ENCODE data around the gene MAS1.
A peak's percentile ranks its signal among the peaks of the same experiment; 100 is the strongest.

The MAS1 gene

GRCh38 chr6:159894991-159895390, 4.2 kb downstream of the MAS1 start:
- no peak overlapping the region for H3K27ac Mint-ChIP-seq
- no peaks in the 10 kb centered on the region for H3K36me3 Mint-ChIP-seq (ENCODE audit: low read depth)
- H3K9me3 Mint-ChIP-seq = no peaks in the 10 kb centered on the region
- peaks cover 35% of the 10 kb centered on the region for H3K27me3 Mint-ChIP-seq (ENCODE audit: low read depth)
- H3K4me1 Mint-ChIP-seq (ENCODE audit: low read depth) = no peaks in the 10 kb centered on the region
- H3K4me3 Mint-ChIP-seq = no peak overlapping the region

GRCh38 chr6:159897603-159898002, 6.8 kb downstream of the MAS1 start:
- Mint-ChIP-seq H3K4me1 (ENCODE audit: low read depth) (no peaks in the 10 kb centered on the region), H3K9me3 (no peaks in the 10 kb centered on the region), H3K27ac (no peak overlapping the region), H3K36me3 (ENCODE audit: low read depth) (no peaks in the 10 kb centered on the region), H3K4me3 (no peak overlapping the region), H3K27me3 (ENCODE audit: low read depth) (peaks cover 15% of the 10 kb centered on the region)

GRCh38 chr6:159898519-159898918, 7.7 kb downstream of the MAS1 start:
- no peaks in the 10 kb centered on the region for H3K4me1 Mint-ChIP-seq (ENCODE audit: low read depth)
- no peak overlapping the region for H3K27ac Mint-ChIP-seq
- no peak overlapping the region for H3K4me3 Mint-ChIP-seq
- peaks cover 10% of the 10 kb centered on the region for H3K27me3 Mint-ChIP-seq (ENCODE audit: low read depth)
- no peaks in the 10 kb centered on the region for H3K36me3 Mint-ChIP-seq (ENCODE audit: low read depth)
- no peaks in the 10 kb centered on the region for H3K9me3 Mint-ChIP-seq

GRCh38 chr6:159899994-159900745, 9.4 kb downstream of the MAS1 start:
- Mint-ChIP-seq H3K36me3 (ENCODE audit: low read depth) (no peaks in the 10 kb centered on the region), H3K27me3 (ENCODE audit: low read depth) (no peaks in the 10 kb centered on the region), H3K4me3 (no peak overlapping the region)

GRCh38 chr6:159902620-159903019, 11.8 kb downstream of the MAS1 start:
- H3K4me1 Mint-ChIP-seq (ENCODE audit: low read depth) = no peaks in the 10 kb centered on the region
- no peaks in the 10 kb centered on the region for H3K27me3 Mint-ChIP-seq (ENCODE audit: low read depth)
- no peaks in the 10 kb centered on the region for H3K9me3 Mint-ChIP-seq
- H3K36me3 Mint-ChIP-seq (ENCODE audit: low read depth) = no peaks in the 10 kb centered on the region
- H3K27ac Mint-ChIP-seq = no peak overlapping the region
- H3K4me3 Mint-ChIP-seq = no peak overlapping the region

More at GRCh38 chr6:159899994-159900745, 9.4 kb downstream of the MAS1 start:
- Mint-ChIP-seq H3K9me3 (no peaks in the 10 kb centered on the region), H3K27ac (no peak overlapping the region), H3K4me1 (ENCODE audit: low read depth) (no peaks in the 10 kb centered on the region)

GRCh38 chr6:159904497-159904911, 13.7 kb downstream of the MAS1 start:
- H3K27ac Mint-ChIP-seq = no peak overlapping the region

GRCh38 chr6:159906400-159906799, 15.6 kb downstream of the MAS1 start:
- peaks cover 13% of the 10 kb centered on the region for H3K27me3 Mint-ChIP-seq (ENCODE audit: low read depth)
- H3K36me3 Mint-ChIP-seq (ENCODE audit: low read depth) = no peaks in the 10 kb centered on the region
- H3K9me3 Mint-ChIP-seq = peaks cover 5% of the 10 kb centered on the region
- no peak overlapping the region for H3K27ac Mint-ChIP-seq
- H3K4me3 Mint-ChIP-seq = no peak overlapping the region
- no peaks in the 10 kb centered on the region for H3K4me1 Mint-ChIP-seq (ENCODE audit: low read depth)

More at GRCh38 chr6:159904497-159904911, 13.7 kb downstream of the MAS1 start:
- Mint-ChIP-seq H3K27me3 (ENCODE audit: low read depth) (no peaks in the 10 kb centered on the region), H3K4me1 (ENCODE audit: low read depth) (no peaks in the 10 kb centered on the region), H3K36me3 (ENCODE audit: low read depth) (no peaks in the 10 kb centered on the region), H3K4me3 (no peak overlapping the region), H3K9me3 (no peaks in the 10 kb centered on the region)

GRCh38 chr6:159908535-159908934, 17.7 kb downstream of the MAS1 start:
- peaks cover 2% of the 10 kb centered on the region for H3K4me1 Mint-ChIP-seq (ENCODE audit: low read depth)
- H3K36me3 Mint-ChIP-seq (ENCODE audit: low read depth) = no peaks in the 10 kb centered on the region
- H3K27me3 Mint-ChIP-seq (ENCODE audit: low read depth) = peaks cover 18% of the 10 kb centered on the region
- no peak overlapping the region for H3K27ac Mint-ChIP-seq
- H3K4me3 Mint-ChIP-seq = no peak overlapping the region
- H3K9me3 Mint-ChIP-seq = peaks cover 5% of the 10 kb centered on the region

GRCh38 chr6:159908979-159909378, 18.2 kb downstream of the MAS1 start:
- Mint-ChIP-seq H3K27me3 (ENCODE audit: low read depth) (peaks cover 18% of the 10 kb centered on the region), H3K4me1 (ENCODE audit: low read depth) (peaks cover 2% of the 10 kb centered on the region), H3K9me3 (peaks cover 5% of the 10 kb centered on the region), H3K27ac (no peak overlapping the region), H3K4me3 (no peak overlapping the region), H3K36me3 (ENCODE audit: low read depth) (no peaks in the 10 kb centered on the region)

GRCh38 chr6:159910342-159910741, 19.6 kb downstream of the MAS1 start:
- Mint-ChIP-seq H3K27me3 (ENCODE audit: low read depth) (peaks cover 18% of the 10 kb centered on the region), H3K9me3 (peaks cover 5% of the 10 kb centered on the region), H3K27ac (no peak overlapping the region), H3K36me3 (ENCODE audit: low read depth) (no peaks in the 10 kb centered on the region), H3K4me1 (ENCODE audit: low read depth) (peaks cover 6% of the 10 kb centered on the region), H3K4me3 (no peak overlapping the region)

GRCh38 chr6:159913375-159913774, 22.6 kb downstream of the MAS1 start:
- H3K27me3 Mint-ChIP-seq (ENCODE audit: low read depth) = peaks cover 18% of the 10 kb centered on the region
- H3K4me3 Mint-ChIP-seq = no peak overlapping the region
- H3K27ac Mint-ChIP-seq = no peak overlapping the region
- H3K36me3 Mint-ChIP-seq (ENCODE audit: low read depth) = no peaks in the 10 kb centered on the region
- H3K4me1 Mint-ChIP-seq (ENCODE audit: low read depth) = peaks cover 6% of the 10 kb centered on the region
- peaks cover 5% of the 10 kb centered on the region for H3K9me3 Mint-ChIP-seq

GRCh38 chr6:159913862-159914564, 23.2 kb downstream of the MAS1 start:
- Mint-ChIP-seq H3K9me3 (peaks cover 5% of the 10 kb centered on the region), H3K4me1 (ENCODE audit: low read depth) (peaks cover 6% of the 10 kb centered on the region), H3K27me3 (ENCODE audit: low read depth) (peaks cover 18% of the 10 kb centered on the region), H3K36me3 (ENCODE audit: low read depth) (no peaks in the 10 kb centered on the region), H3K4me3 (peak overlapping the region; percentile 14), H3K27ac (no peak overlapping the region)

GRCh38 chr6:159914565-159914923, 23.8 kb downstream of the MAS1 start:
- Mint-ChIP-seq H3K27me3 (ENCODE audit: low read depth) (peaks cover 18% of the 10 kb centered on the region), H3K27ac (no peak overlapping the region), H3K9me3 (peaks cover 5% of the 10 kb centered on the region), H3K4me1 (ENCODE audit: low read depth) (peaks cover 6% of the 10 kb centered on the region), H3K4me3 (no peak overlapping the region), H3K36me3 (ENCODE audit: low read depth) (no peaks in the 10 kb centered on the region)

- Mint-ChIP-seq H3K9me3 (peaks cover 5% of the 10 kb centered on the region), H3K36me3 (ENCODE audit: low read depth) (no peaks in the 10 kb centered on the region), H3K4me3 (no peak overlapping the region), H3K4me1 (ENCODE audit: low read depth) (peaks cover 6% of the 10 kb centered on the region), H3K27ac (no peak overlapping the region), H3K27me3 (ENCODE audit: low read depth) (peaks cover 12% of the 10 kb centered on the region)
These were observed 24.6 kb downstream of the MAS1 start for GRCh38 chr6:159915397-159915796.

- H3K9me3 Mint-ChIP-seq = no peaks in the 10 kb centered on the region
- no peak overlapping the region for H3K27ac Mint-ChIP-seq
- H3K36me3 Mint-ChIP-seq (ENCODE audit: low read depth) = no peaks in the 10 kb centered on the region
- peaks cover 13% of the 10 kb centered on the region for H3K27me3 Mint-ChIP-seq (ENCODE audit: low read depth)
- no peak overlapping the region for H3K4me3 Mint-ChIP-seq
- H3K4me1 Mint-ChIP-seq (ENCODE audit: low read depth) = peaks cover 6% of the 10 kb centered on the region
These were observed 25.4 kb downstream of the MAS1 start for GRCh38 chr6:159916237-159916636.

Data from T-helper 1 cell treated with Interleukin-12 subunit alpha and Interleukin-12 subunit beta and Interleukin-4 antibody, amounts not matched to agents 30 μg/mL and 1 μg/mL, for 36 hours (primary cell).